SH-SY5Y (cell line): ENCODE data around the gene CLDN6.

ENCODE experiments used
- GATA2 ChIP-seq: IDR thresholded peaks from 2 replicates; pipeline ENCODE4 v1.6.1; 2011; ENCODE audit warnings: mild to moderate bottlenecking, low read depth, low read length
- GATA3 ChIP-seq: IDR thresholded peaks from 2 replicates; pipeline ENCODE4 v1.6.1; 2011; ENCODE audit warnings: low read depth, mild to moderate bottlenecking, low read length, moderate library complexity

DNA sequence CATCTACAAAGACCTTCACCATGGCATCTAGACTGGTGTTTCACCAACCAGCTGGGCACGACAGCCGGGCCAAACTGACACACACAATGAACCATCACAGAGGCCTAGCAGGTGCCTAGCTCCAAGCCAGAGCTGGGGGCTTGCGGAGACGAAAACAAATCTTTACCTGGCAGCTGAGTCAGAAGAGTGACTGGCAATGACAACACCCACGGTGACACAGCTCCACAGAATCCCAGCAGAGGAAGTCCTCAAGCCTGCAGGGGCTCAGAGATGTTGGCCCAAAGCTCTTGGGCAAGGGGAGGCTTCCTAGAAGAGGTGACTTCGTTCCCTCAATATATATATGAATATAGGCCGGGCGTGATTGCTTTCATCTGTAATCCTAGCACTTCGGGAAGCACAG lies 33.5 kb upstream of the CLDN6 start:
- TF ChIP-seq GATA2 (no peak), GATA3 (no peak)
